ENCODE measurements around the gene ZNF429. TPM values are rescaled to one million over a fixed set of nuclear protein-coding genes. Genes with fewer than 3 reads are reported as not detected.

Gene ZNF429
- total and polyA plus RNA-seq, 2 of the 4 experiments (the other 2 are of a cell fraction), result 4.3 to 6.4 TPM

GRCh38 chr19:21466627-21467026 lies 38.8 kb upstream of the ZNF429 start:
- Histone ChIP-seq H4K91ac (ENCODE audit: insufficient read depth, low read depth, low read length) (no peak overlapping the region), H3K4me1 (ENCODE audit: control insufficient read depth, insufficient read depth, low read length) (no peaks in the 10 kb centered on the region), H3K9me1 (ENCODE audit: insufficient read depth, low read length) (no peaks in the 10 kb centered on the region), H2AK9ac (replicated peaks; ENCODE audit: low read depth, low read length, poor library complexity) (no peak overlapping the region), H3K36me3 (ENCODE audit: control insufficient read depth, insufficient read depth, low read length) (no peaks in the 10 kb centered on the region), H2BK15ac (ENCODE audit: low read depth, low read length) (no peak overlapping the region), H4K8ac (ENCODE audit: low read depth in 2 of 2, low read length in 2 of 2) (no peak overlapping the region), H2BK20ac (ENCODE audit: low read depth, low read length) (no peak overlapping the region), H3K56ac (ENCODE audit: extremely low read depth, insufficient read depth, low read length) (no peak overlapping the region), H2AK5ac (ENCODE audit: low read depth, low read length) (no peak overlapping the region), H3K4me2 (ENCODE audit: low read depth, low read length) (no peak overlapping the region), H3K18ac (ENCODE audit: low read depth, low read length) (no peak overlapping the region), H2AFZ (replicated peaks; ENCODE audit: low read length, poor library complexity) (no peak overlapping the region), H3K9me3 (ENCODE audit: control insufficient read depth, insufficient read depth, low read length) (peaks cover 35% of the 10 kb centered on the region), H3K9ac (ENCODE audit: low read depth, low read length) (no peak overlapping the region), H3K79me1 (ENCODE audit: low read depth in 1 of 2, low read length in 2 of 2) (no peaks in the 10 kb centered on the region), H3K14ac (replicated peaks; ENCODE audit: low read depth, low read length) (no peak overlapping the region), H4K5ac (ENCODE audit: low read depth, low read length) (no peak overlapping the region), H3K27me3 (ENCODE audit: control insufficient read depth, insufficient read depth, low read length) (no peaks in the 10 kb centered on the region), H4K20me1 (ENCODE audit: insufficient read depth, low read length) (no peaks in the 10 kb centered on the region), H3K27ac (ENCODE audit: insufficient read depth, low read length) (no peak overlapping the region), H3K4ac (ENCODE audit: low read depth, low read length) (no peak overlapping the region), H2BK5ac (ENCODE audit: low read depth, low read length, poor library complexity, severe bottlenecking) (no peak overlapping the region), H2BK120ac (ENCODE audit: low read depth, low read length) (no peak overlapping the region), H3K23ac (ENCODE audit: low read depth, low read length) (no peak overlapping the region), H3K4me3 (ENCODE audit: insufficient read depth, low read depth, low read length) (no peak overlapping the region)
- TF ChIP-seq CEBPB (IDR thresholded peaks at IDR 0.05; ENCODE audit: low read depth, low read length) (no peak), RCOR1 (IDR thresholded peaks at IDR 0.05; ENCODE audit: insufficient replicate concordance, low read length) (no peak), MAZ (IDR thresholded peaks at IDR 0.05; ENCODE audit: borderline replicate concordance, low read depth, low read length) (no peak), CTCF (conservative IDR thresholded peaks at IDR 0.05; ENCODE audit: low read depth, low read length) (no peak)
- ATAC-seq (ENCODE audit: low read depth) (no peak), DNase-seq (no peak)
- in situ Hi-C loops (cut with MboI; ENCODE audit: low sequenced_read_pairs), result no loop called here
- POLR2A ChIA-PET (ENCODE audit: unreplicated experiment), result no interaction called here
- dilution Hi-C loops (cut with HindIII; ENCODE audit: low sequenced_read_pairs, unreplicated experiment), result no loop called here
- intact Hi-C loops (cut with micrococcal nuclease), result no loop called here
- CTCF ChIA-PET, result no interaction called here
- no CpG with 5 or more reads among the region's 8 CpGs for WGBS, 2 experiments (ENCODE audit: extremely low coverage in 2 of 2, insufficient read length in 1 of 2)
- BruUV-seq (replicated peaks), result no TSS peak
